HG02973 (cell line): ENCODE data around the gene DIPK1C.

Experiments used
- ATAC-seq: cut with Tn5 transposase; IDR thresholded peaks from one replicate; pipeline ENCODE4 v1.9.1; 2021; ENCODE audit warnings: moderate library complexity; ENCODE audit not compliant: unreplicated experiment

Gene DIPK1C

GRCh38 chr18:74422541-74422940 lies 34.6 kb downstream of the DIPK1C start:
- ATAC-seq = no peak

- ATAC-seq = no peak
These were observed 36.2 kb downstream of the DIPK1C start for GRCh38 chr18:74420926-74421325.

GRCh38 chr18:74420481-74420880 lies 36.6 kb downstream of the DIPK1C start:
- ATAC-seq = no peak

- no peak for ATAC-seq
These were observed 37.3 kb downstream of the DIPK1C start for GRCh38 chr18:74419761-74420160.

GRCh38 chr18:74418023-74418422 lies 39.1 kb downstream of the DIPK1C start:
- no peak for ATAC-seq

GRCh38 chr18:74416124-74416523 lies 41.0 kb downstream of the DIPK1C start:
- no peak for ATAC-seq

- no peak for ATAC-seq
These were observed 42.1 kb downstream of the DIPK1C start for GRCh38 chr18:74414953-74415515.

- ATAC-seq = no peak
These were observed 43.3 kb downstream of the DIPK1C start for GRCh38 chr18:74413836-74414235.

- no peak for ATAC-seq
These were observed 44.8 kb downstream of the DIPK1C start for GRCh38 chr18:74412116-74412880.

- no peak for ATAC-seq
These were observed 45.6 kb downstream of the DIPK1C start for GRCh38 chr18:74411475-74411874.

GRCh38 chr18:74410441-74410992 lies 46.6 kb downstream of the DIPK1C start:
- no peak for ATAC-seq

GRCh38 chr18:74407888-74408287 lies 49.2 kb downstream of the DIPK1C start:
- peak; percentile 74 for ATAC-seq

GRCh38 chr18:74402806-74403433 lies 54.2 kb downstream of the DIPK1C start:
- ATAC-seq = no peak

- ATAC-seq = no peak
These were observed 56.3 kb downstream of the DIPK1C start for GRCh38 chr18:74400813-74401212.

- no peak for ATAC-seq
These were observed 57.8 kb downstream of the DIPK1C start for GRCh38 chr18:74399091-74399887.

- no peak for ATAC-seq
These were observed 59.5 kb downstream of the DIPK1C start for GRCh38 chr18:74397572-74397971.

GRCh38 chr18:74396171-74397169 lies 60.6 kb downstream of the DIPK1C start:
- no peak for ATAC-seq

GRCh38 chr18:74395648-74396154 lies 61.4 kb downstream of the DIPK1C start:
- no peak for ATAC-seq

- ATAC-seq = no peak
These were observed 62.1 kb downstream of the DIPK1C start for GRCh38 chr18:74395006-74395405.

GRCh38 chr18:74392323-74392722 lies 64.8 kb downstream of the DIPK1C start:
- ATAC-seq = no peak
